Smooth muscle cell (in vitro differentiated cells): Measurements from ENCODE around the gene ST6GAL2. TPM values are rescaled to one million over a fixed set of nuclear protein-coding genes. Genes with fewer than 3 reads are reported as not detected.

Experiments
- DNase-seq: peaks from one replicate; lab custom pipeline; 2025; ENCODE audit not compliant: unreplicated experiment; lab: John Stamatoyannopoulos, UW
- H2AFZ ChIP-seq: fragments of 200-600 bp; sonication (generic); 2 replicates; pipeline ENCODE4 v1.6.0; 2016; ENCODE audit warnings: antibody characterized with exemption, low read depth, mild to moderate bottlenecking
- H3F3A ChIP-seq: fragments of 200-600 bp; sonication (generic); 2 replicates; pipeline ENCODE4 v1.6.0; 2017; ENCODE audit warnings: antibody characterized with exemption, low read depth
- H3K27ac ChIP-seq: fragments of 200-600 bp; sonication (generic); 2 replicates; pipeline ENCODE4 v1.5.1; 2016; ENCODE audit warnings: low read depth, mild to moderate bottlenecking
- H3K27me3 ChIP-seq: fragments of 200-600 bp; sonication (generic); 2 replicates; pipeline ENCODE4 v1.6.1; 2016; ENCODE audit warnings: low read depth, mild to moderate bottlenecking
- H3K36me3 ChIP-seq: fragments of 200-600 bp; sonication (generic); 2 replicates; pipeline ENCODE4 v1.5.1; 2016; ENCODE audit warnings: low read depth
- H3K4me1 ChIP-seq: fragments of 200-600 bp; sonication (generic); 2 replicates; pipeline ENCODE4 v1.5.1; 2016; ENCODE audit warnings: low read depth
- H3K4me2 ChIP-seq: fragments of 200-600 bp; sonication (generic); 2 replicates; pipeline ENCODE4 v1.6.0; 2016; ENCODE audit warnings: mild to moderate bottlenecking
- H3K4me3 ChIP-seq: fragments of 200-600 bp; sonication (generic); 2 replicates; pipeline ENCODE4 v1.5.1; 2016; ENCODE audit warnings: mild to moderate bottlenecking
- H3K79me2 ChIP-seq: fragments of 200-600 bp; sonication (generic); 2 replicates; pipeline ENCODE4 v1.6.0; 2016; ENCODE audit warnings: low read depth, mild to moderate bottlenecking
- H3K9ac ChIP-seq: fragments of 200-600 bp; sonication (generic); 2 replicates; pipeline ENCODE4 v1.6.0; 2016; ENCODE audit warnings: low read depth
- H3K9me3 ChIP-seq: fragments of 200-600 bp; sonication (generic); replicated peaks from 2 replicates; pipeline ENCODE4 v1.5.1; 2016; ENCODE audit warnings: low read depth
- H4K20me1 ChIP-seq: fragments of 200-600 bp; sonication (generic); 2 replicates; pipeline ENCODE4 v1.6.0; 2016; ENCODE audit warnings: low read depth
- WGBS: methylation state at CpG from one replicate; pipeline ENCODE4 v1.1.7; 2016; ENCODE audit warnings: low lambda C conversion rate; 5-methylcytosine and 5-hydroxymethylcytosine counted together
- polyA plus RNA-seq: library from polyadenylated mRNA; unstranded; fragments of >200 nt; fragmentation: Nextera tagmentation; extraction: Ambion mirVana; gene quantifications from 2 replicates; pipeline ENCODE4 v1.2.1, GENCODE V29; 2016
- total RNA-seq: library from RNA; depleted of rRNA; stranded (reverse); fragments of >200 nt; gene quantifications from 2 replicates; pipeline ENCODE4 v1.2.3, GENCODE V29; 2014
- TF ChIP-seq, protein P1 (sequence below): fragments of 200-600 bp; sonication (generic); IDR thresholded peaks from 2 replicates; pipeline ENCODE4 v1.5.1; 2017; ENCODE audit warnings: borderline replicate concordance, mild to moderate bottlenecking, antibody characterized with exemption; ENCODE audit not compliant: insufficient read depth, poor library complexity, severe bottlenecking

Gene ST6GAL2
- total and polyA plus RNA-seq, 2 experiments from 2014 or later = 42.5 to 64.6 TPM

DNA sequence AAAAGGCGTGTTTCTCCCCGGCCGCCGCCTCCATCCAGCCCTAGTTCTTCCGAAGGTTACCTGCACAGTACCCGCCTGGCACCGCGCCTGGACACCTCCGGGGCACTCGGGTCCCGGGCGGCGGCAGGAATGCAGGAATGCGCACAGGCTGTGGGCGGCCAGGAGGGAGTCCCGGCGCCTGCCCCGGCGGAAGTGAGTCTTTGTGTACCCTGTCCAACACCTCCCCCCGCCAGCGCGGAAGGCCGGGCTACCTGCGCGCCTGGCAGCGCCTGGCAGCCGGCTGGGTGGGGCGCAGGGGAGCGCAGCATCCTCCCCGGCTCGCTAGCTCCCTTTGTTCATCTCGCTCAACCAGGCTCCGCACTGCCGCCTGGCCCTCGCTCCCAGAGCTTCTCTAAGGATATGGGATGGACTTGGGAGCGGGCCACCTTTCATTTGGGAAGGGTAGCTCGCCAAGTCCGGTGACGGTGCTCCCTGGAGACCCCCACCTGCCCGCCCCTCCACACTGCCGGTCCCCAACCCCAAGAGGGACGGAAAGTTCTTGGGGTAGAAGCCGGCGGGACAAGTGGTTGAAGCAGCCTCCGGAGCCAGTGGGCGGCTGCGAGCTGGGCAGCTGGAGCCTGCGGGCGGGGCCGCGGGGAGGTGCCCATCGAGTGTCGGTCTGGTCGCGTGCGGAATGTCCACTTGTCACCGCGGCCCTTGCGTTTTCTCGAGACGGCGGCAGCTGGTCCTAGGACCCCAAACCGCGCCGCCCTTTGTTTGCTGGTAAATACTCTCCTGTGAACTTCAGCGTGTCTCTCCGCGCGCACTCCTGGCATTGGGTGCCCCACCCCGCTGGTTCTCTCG is 1.2 kb upstream of the ST6GAL2 start:
- Histone ChIP-seq H3K27me3 (peaks cover 5% of the 10 kb centered on the region), H2AFZ (peak overlapping the region; percentile 81), H3K27ac (peak overlapping the region; percentile 71), H3K9me3 (no peaks in the 10 kb centered on the region), H4K20me1 (peaks cover 19% of the 10 kb centered on the region), H3K4me2 (peak overlapping the region; percentile 93), H3K4me1 (peaks cover 4% of the 10 kb centered on the region), H3F3A (peaks cover 6% of the 10 kb centered on the region), H3K36me3 (no peaks in the 10 kb centered on the region), H3K79me2 (peaks cover 38% of the 10 kb centered on the region), H3K9ac (peak overlapping the region; percentile 44), H3K4me3 (peak overlapping the region; percentile 91)
- WGBS = 2% methylated on average over 53 of the region's 71 CpGs
- TF ChIP-seq, protein P1, sequence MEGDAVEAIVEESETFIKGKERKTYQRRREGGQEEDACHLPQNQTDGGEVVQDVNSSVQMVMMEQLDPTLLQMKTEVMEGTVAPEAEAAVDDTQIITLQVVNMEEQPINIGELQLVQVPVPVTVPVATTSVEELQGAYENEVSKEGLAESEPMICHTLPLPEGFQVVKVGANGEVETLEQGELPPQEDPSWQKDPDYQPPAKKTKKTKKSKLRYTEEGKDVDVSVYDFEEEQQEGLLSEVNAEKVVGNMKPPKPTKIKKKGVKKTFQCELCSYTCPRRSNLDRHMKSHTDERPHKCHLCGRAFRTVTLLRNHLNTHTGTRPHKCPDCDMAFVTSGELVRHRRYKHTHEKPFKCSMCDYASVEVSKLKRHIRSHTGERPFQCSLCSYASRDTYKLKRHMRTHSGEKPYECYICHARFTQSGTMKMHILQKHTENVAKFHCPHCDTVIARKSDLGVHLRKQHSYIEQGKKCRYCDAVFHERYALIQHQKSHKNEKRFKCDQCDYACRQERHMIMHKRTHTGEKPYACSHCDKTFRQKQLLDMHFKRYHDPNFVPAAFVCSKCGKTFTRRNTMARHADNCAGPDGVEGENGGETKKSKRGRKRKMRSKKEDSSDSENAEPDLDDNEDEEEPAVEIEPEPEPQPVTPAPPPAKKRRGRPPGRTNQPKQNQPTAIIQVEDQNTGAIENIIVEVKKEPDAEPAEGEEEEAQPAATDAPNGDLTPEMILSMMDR = peak; percentile 7
- DNase-seq = peak; percentile 34

DNA sequence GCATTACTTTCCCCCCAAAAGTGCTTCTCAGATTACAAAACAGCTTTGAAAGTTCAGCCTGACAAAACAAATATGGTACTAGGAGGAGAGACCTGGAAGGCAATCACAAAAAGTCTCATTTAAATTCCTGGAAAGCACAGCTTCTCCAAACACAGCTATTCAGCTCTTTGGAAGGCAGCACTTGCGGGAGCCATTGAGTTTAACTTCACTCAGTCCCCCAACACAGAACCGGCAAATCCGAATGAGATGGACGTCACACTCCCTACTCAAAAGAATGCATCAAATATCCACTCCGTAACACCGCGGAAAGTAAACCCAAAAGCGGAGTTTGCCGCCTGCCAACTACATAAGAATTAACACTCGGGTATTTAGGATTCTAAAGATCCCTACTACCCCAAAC is 638 bp downstream of the ST6GAL2 start:
- peak overlapping the region; percentile 71 for H3K27ac ChIP-seq
- H4K20me1 ChIP-seq = peaks cover 37% of the 10 kb centered on the region
- peaks cover 56% of the 10 kb centered on the region for H3K79me2 ChIP-seq
- DNase-seq = no peak
- H3K9me3 ChIP-seq = no peaks in the 10 kb centered on the region
- peaks cover 5% of the 10 kb centered on the region for H3K27me3 ChIP-seq
- whole genome bisulfite sequencing = 3% methylated on average over 10 of the region's 10 CpGs
- H2AFZ ChIP-seq = peak overlapping the region; percentile 81
- H3K4me2 ChIP-seq = peak overlapping the region; percentile 93
- peaks cover 4% of the 10 kb centered on the region for H3K4me1 ChIP-seq
- H3K36me3 ChIP-seq = no peaks in the 10 kb centered on the region
- H3F3A ChIP-seq = peaks cover 6% of the 10 kb centered on the region
- TF ChIP-seq, protein P1 = no peak
- peak overlapping the region; percentile 91 for H3K4me3 ChIP-seq
- peak overlapping the region; percentile 71 for H3K9ac ChIP-seq

DNA sequence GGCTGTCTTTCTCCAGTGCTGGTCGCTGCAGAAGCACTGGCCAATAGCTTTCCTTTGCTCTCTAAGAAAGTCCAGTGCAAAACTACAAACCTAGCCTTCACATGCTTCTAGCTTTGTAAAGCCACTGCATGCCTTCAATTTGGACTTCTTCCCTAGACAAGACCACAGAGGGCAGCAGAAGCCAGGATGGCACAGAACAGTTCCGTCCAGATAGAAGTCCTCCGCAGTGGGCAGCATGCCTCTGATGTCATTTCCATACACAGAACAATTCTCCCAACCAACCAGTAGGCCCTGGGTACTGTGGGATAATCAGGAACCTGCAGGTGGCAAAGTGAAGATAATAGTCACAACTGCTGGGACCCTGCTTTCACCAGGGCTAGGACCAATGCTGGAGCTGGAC is 3.3 kb downstream of the ST6GAL2 start:
- peaks cover 82% of the 10 kb centered on the region for H3K79me2 ChIP-seq
- no peak for DNase-seq
- 43% methylated on average over 3 of the region's 3 CpGs for WGBS

More for the DNA sequence above, 3.3 kb downstream of the ST6GAL2 start:
- Histone ChIP-seq H3F3A (peaks cover 6% of the 10 kb centered on the region), H3K27ac (no peak overlapping the region), H4K20me1 (peaks cover 59% of the 10 kb centered on the region), H3K4me2 (peak overlapping the region; percentile 93), H3K9ac (no peak overlapping the region), H3K4me3 (no peak overlapping the region), H3K36me3 (no peaks in the 10 kb centered on the region), H3K27me3 (no peaks in the 10 kb centered on the region), H3K9me3 (no peaks in the 10 kb centered on the region), H2AFZ (no peak overlapping the region), H3K4me1 (peaks cover under 1% of the 10 kb centered on the region)
- TF ChIP-seq, protein P1 = peak; percentile 8
